Measurements from ENCODE around the gene HS1BP3. TPM values are rescaled to one million over a fixed set of nuclear protein-coding genes. Genes with fewer than 3 reads are reported as not detected.

HS1BP3 gene
- total RNA-seq, 1 donor = 25.9 TPM

DNA sequence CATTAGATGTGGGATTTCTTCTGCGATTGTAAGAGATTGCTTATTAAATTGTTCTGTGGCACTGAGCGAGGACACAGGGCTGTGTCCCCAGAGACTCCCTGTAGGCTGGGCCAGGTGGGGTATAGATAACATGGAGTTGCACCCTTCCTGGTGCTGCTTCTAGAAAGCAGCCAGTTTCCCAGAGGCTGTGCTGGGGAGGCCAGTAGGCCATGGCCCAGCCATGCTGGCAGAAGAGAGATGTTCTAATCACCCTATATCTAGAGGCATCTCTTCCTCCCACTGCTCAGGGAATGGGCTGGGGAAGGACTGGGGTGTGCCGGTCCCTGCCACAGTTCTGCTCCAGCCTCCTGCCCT, 66.9 kb downstream of the HS1BP3 start:
- H3K4me3 ChIP-seq (ENCODE audit: low read depth, low read length) = no peak overlapping the region
- TF ChIP-seq, protein P1, sequence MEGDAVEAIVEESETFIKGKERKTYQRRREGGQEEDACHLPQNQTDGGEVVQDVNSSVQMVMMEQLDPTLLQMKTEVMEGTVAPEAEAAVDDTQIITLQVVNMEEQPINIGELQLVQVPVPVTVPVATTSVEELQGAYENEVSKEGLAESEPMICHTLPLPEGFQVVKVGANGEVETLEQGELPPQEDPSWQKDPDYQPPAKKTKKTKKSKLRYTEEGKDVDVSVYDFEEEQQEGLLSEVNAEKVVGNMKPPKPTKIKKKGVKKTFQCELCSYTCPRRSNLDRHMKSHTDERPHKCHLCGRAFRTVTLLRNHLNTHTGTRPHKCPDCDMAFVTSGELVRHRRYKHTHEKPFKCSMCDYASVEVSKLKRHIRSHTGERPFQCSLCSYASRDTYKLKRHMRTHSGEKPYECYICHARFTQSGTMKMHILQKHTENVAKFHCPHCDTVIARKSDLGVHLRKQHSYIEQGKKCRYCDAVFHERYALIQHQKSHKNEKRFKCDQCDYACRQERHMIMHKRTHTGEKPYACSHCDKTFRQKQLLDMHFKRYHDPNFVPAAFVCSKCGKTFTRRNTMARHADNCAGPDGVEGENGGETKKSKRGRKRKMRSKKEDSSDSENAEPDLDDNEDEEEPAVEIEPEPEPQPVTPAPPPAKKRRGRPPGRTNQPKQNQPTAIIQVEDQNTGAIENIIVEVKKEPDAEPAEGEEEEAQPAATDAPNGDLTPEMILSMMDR (IDR thresholded peaks at IDR 0.05; ENCODE audit: insufficient read depth, low read depth, low read length) = no peak
- DNase-seq (ENCODE audit: low read depth) = no peak

DNA sequence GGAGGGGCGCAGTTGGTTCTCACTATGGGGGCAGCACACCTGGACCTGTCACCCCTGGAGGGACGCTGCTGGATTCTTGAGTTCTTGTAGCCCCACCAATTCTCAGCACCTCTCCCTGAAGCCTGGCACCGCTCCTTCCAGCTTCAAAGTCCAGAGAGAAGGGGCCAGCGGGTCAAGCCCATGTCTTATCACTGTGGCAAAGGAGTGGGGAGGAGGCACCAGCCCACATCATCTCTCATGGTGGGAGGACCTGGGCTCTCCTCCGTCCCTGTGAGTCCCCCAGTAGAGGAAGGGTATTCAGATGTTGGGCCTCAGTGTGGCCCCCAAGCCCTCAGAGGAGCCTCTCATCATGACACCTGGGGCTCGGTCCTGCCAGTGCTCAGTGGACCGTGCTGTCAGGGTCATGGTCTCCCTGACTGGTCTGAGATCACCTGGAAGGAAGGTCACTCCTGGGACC, 67.4 kb downstream of the HS1BP3 start:
- DNase-seq (ENCODE audit: low read depth) = no peak
- H3K4me3 ChIP-seq (ENCODE audit: low read depth, low read length) = no peak overlapping the region
- TF ChIP-seq, protein P1 (IDR thresholded peaks at IDR 0.05; ENCODE audit: insufficient read depth, low read depth, low read length) = no peak

DNA sequence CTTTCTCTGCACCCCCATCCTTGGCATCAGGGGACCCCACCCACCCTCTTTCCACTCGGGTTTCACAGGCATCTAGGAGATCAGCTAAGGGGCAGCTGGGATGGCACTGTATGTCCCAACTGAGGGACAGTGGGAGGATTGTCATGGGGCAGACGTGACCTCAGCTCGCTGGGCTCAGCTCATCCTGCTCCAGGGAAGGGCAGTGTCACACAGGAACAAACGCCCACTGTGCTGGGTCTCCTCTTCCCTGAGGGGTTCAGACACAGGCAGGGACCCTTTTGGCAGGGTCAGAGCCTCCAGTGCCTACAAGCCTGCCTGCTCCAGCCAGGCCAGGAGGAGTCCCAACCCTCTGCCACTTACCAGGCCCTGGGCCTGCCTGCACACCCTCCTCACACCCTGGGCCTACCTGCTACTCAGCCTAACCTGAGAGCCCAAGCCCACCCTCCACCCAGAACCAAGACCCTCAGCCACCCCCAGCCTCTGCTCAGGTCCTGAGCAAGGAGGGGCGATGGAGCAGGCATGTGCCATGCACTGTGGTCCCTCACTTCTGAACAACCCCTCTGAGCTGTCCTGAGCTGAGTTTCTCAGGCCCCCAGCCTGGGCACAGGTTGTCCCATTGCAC, 68.2 kb downstream of the HS1BP3 start:
- TF ChIP-seq, protein P1 (IDR thresholded peaks at IDR 0.05; ENCODE audit: insufficient read depth, low read depth, low read length) = no peak
- no peak for DNase-seq (ENCODE audit: low read depth)

DNA sequence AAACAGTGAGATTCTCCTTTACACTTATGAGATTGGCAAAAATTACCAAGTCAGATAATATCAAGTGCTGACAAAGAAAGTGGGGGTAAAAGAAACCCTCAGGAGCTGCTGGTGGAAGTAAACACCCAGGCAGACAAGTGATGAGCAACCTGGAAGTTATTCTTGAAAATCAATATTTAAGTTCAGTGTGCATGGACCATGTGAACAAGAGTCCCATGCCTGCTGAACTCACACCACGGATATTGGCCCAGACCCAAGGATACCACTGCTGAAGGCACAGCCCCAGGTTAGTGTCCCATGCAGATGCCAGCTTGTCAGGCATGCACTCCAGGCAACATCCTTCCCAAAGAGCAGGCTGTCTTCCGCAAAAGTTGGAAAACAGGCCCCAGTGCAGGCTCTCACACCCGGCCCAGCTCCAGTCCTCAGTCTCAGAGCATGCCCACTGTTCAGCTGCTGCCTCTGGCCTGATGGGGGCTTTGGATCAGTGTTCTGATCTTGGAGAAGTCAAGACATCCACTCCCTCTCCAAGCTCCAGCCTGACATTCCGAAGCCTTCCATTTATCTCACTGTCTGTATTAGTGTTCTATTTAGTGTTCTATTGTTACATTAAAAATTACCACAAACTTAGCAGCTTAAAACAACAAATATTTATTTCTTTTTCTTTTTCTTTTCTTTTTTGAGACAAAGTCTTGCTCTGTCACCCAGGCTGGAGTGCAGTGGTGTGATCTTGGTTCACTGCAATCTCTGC, 70.0 kb downstream of the HS1BP3 start:
- no peak overlapping the region for H3K4me3 ChIP-seq (ENCODE audit: low read depth, low read length)
- no peak for DNase-seq (ENCODE audit: low read depth)
- TF ChIP-seq, protein P1 (IDR thresholded peaks at IDR 0.05; ENCODE audit: insufficient read depth, low read depth, low read length) = no peak

More for the DNA sequence above, 68.2 kb downstream of the HS1BP3 start:
- no peak overlapping the region for H3K4me3 ChIP-seq (ENCODE audit: low read depth, low read length)

DNA sequence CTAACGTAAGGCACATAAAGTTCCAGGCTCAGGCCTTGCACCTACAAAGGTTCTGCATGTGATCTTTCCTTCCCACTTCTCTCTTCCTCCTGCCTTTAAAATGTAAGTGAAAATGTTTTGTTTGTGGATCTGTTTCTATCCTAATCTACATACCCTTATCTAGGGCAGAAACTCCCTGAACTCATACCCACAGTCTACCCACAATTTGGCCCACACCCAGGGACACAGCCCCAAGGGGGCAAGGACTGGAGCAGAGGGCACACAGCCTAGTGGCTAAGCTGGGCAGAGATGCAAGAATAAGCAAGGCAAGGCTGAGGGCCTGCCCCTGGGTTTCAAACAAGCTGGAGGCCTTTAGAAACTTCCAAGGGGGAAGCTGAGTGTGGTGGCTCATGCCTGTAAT, 71.0 kb downstream of the HS1BP3 start:
- TF ChIP-seq, protein P1 (IDR thresholded peaks at IDR 0.05; ENCODE audit: insufficient read depth, low read depth, low read length) = no peak
- no peak for DNase-seq (ENCODE audit: low read depth)

DNA sequence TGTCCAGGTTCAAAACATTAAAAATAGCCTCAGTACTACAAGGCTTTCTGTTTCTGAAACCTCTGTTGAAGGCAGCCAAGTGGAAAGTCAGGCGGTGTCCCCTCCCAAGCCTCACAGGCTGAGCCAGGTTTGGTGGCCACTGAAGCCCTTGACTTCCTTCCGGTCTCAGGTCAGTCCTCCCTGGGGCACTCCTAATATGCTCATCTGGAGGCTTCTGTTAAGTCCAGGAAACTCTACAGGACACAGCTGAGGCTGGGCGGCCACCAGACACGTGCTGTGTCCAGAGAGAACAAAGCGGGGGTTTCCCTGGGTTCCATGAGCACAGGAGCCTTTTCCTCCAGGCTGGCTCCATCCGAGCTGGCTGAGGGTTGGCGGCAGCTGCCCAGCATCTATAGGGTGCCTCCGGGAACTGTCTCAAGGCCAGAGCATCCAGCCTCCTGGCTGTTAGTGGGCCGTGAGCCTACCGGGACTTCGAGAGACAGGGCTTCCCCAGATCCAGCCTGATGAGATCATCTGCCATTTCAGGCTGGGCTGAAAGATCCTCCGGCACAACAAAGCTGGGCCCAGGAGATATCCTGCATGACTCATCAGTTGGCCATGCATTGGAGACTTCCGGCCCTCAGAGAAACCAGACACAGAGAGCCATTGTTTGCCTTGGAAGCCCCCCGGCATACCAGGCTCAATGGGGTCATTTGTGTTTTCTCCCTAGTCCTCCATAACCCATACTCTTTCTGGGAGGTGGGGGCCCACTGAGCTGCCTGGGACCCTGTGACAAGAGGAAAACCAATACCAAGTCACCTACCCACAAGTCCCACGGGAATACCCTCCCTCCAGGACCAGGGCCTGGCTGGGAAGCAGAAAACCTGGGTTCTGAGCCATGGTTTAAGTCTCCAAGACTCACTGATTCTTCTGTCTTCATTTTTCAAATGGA, 71.7 kb downstream of the HS1BP3 start:
- TF ChIP-seq, protein P1 (IDR thresholded peaks at IDR 0.05; ENCODE audit: insufficient read depth, low read depth, low read length) = no peak
- peak; percentile 95 for DNase-seq (ENCODE audit: low read depth)
- H3K4me3 ChIP-seq (ENCODE audit: low read depth, low read length) = no peak overlapping the region

More for the DNA sequence above, 71.0 kb downstream of the HS1BP3 start:
- no peak overlapping the region for H3K4me3 ChIP-seq (ENCODE audit: low read depth, low read length)
